Stimulated activated CD8-positive, alpha-beta memory T cell treated with anti-CD3 and anti-CD28 coated beads, Interleukin-2, amount 100 ng/mL, for 48 hours (primary cell): Measurements from ENCODE around the gene MAGEB4.

Experiments
- DNase-seq, 2 donors: peaks; one replicate each; pipeline ENCODE4 v3.0.0-alpha.2; 2020; ENCODE audit warnings: low read depth in 2 of 2

The MAGEB4 gene

DNA sequence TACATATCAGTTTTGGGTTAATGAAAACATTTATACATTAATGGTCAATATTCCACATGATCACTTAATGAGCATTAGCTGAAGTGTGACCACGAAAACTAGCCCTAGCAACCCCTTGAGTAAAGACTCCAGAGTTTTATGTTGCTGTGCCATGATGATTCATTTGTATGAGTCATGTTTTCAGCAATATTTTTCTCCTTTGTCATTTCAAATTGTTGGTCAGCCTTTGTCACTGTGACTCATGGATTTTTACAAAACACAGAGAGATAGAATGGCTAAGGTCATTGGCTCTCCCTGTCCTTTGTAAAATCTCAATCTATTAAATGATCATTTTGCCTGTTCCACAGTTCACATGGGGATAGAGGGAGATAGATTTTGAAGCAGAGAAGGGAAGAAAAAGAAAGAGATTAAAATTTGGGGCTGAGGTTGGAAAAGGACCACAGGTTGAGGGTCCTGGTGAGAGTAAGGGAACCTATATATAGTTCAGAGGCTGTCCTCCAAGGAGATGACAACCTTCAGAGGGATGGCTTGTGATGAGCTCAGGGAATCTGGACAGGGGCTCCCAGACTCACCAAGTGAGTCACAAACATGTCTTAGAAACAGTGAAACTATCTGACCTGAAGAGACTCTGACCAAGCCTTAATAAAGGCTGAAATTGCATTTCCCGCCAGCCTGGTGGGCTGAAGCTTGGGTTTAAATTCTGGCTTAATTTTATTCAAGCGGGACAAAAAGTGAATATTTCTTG lies 41.8 kb downstream of the MAGEB4 start:
- no peak for DNase-seq
